Omental fat pad (tissue), 4 donors: ENCODE data around the gene LZTS3. TPM values are rescaled to one million over a fixed set of nuclear protein-coding genes. Genes with fewer than 3 reads are reported as not detected.
A peak's percentile ranks its signal among the peaks of the same experiment; 100 is the strongest.
"Not testable (repeated sequence)": the region's sequence is repeated elsewhere in the genome, so short reads cannot be mapped to it uniquely, and the experiment has no call there.

Source experiments
- ATAC-seq: fragments of 150-250 bp; one replicate; pipeline ENCODE4 v1.9.1; 2016; ENCODE audit warnings: mild to moderate bottlenecking, moderate library complexity; ENCODE audit not compliant: low FRiP score
- DNase-seq: peaks from one replicate; pipeline ENCODE4 v3.0.0-alpha.2; 2019; ENCODE audit warnings: low spot score
- CTCF ChIP-seq, 3 donors: fragments of 450-650 bp; IDR thresholded peaks; one replicate each; pipeline ENCODE4 v1.5.1; 2016 to 2017; ENCODE audit warnings: antibody characterized with exemption in 3 of 3, mild to moderate bottlenecking in 3 of 3, moderate library complexity in 2 of 3
- total RNA-seq, 4 donors: library from RNA; depleted of rRNA; stranded (reverse); fragments of >200 nt; gene quantifications; one replicate each; pipeline ENCODE4 v1.1.0, GENCODE V29; 2016

The LZTS3 gene
- total RNA-seq, 4 donors from 2014 or later, result 5.5 to 8.5 (median 8.0) TPM

GRCh38 chr20:3161316-3162079, 11.9 kb downstream of the LZTS3 start:
- no peak for DNase-seq
- no peak for ATAC-seq
- no peak for TF ChIP-seq CTCF (IDR thresholded peaks at IDR 0.05)

- ATAC-seq (no peak), DNase-seq (no peak)
- no peak for TF ChIP-seq CTCF (IDR thresholded peaks at IDR 0.05)
Observed at GRCh38 chr20:3160418-3160817, 12.9 kb downstream of the LZTS3 start.

- no peak for TF ChIP-seq CTCF (IDR thresholded peaks at IDR 0.05)
- no peak for DNase-seq
- peak; percentile 7 for ATAC-seq
Observed at GRCh38 chr20:3158968-3159431, 14.3 kb downstream of the LZTS3 start.

GRCh38 chr20:3157817-3158216, 15.5 kb downstream of the LZTS3 start:
- ATAC-seq (no peak), DNase-seq (no peak)
- TF ChIP-seq CTCF (IDR thresholded peaks at IDR 0.05), result no peak

GRCh38 chr20:3156811-3157619, 16.3 kb downstream of the LZTS3 start:
- DNase-seq (no peak), ATAC-seq (no peak)

GRCh38 chr20:3152057-3152644, 21.2 kb downstream of the LZTS3 start:
- not testable (repeated sequence) for DNase-seq, ATAC-seq

More at GRCh38 chr20:3156811-3157619, 16.3 kb downstream of the LZTS3 start:
- no peak for TF ChIP-seq CTCF (IDR thresholded peaks at IDR 0.05)

GRCh38 chr20:3150908-3151307, 22.4 kb downstream of the LZTS3 start:
- no peak for TF ChIP-seq CTCF (IDR thresholded peaks at IDR 0.05)
- DNase-seq (no peak), ATAC-seq (no peak)
